SJCRH30 (cell line): ENCODE results near the gene PHF23. TPM values are rescaled to one million over a fixed set of nuclear protein-coding genes. Genes with fewer than 3 reads are reported as not detected.

Experiments
- DNase-seq, 2 experiments: peaks; one replicate each; pipeline ENCODE4 v3.0.0-alpha.2; 2015 to 2020
- H3K27ac ChIP-seq: fragments of 250-450 bp; sonication (Bioruptor Pico); 2 replicates; pipeline ENCODE4 v1.5.1; 2020; ENCODE audit warnings: mild to moderate bottlenecking, moderate library complexity
- H3K27me3 ChIP-seq: fragments of 250-450 bp; sonication (Bioruptor Pico); 2 replicates; pipeline ENCODE4 v1.5.1; 2020; ENCODE audit warnings: mild to moderate bottlenecking, moderate library complexity
- H3K36me3 ChIP-seq: fragments of 250-450 bp; sonication (Bioruptor Pico); 2 replicates; pipeline ENCODE4 v1.5.1; 2020; ENCODE audit warnings: mild to moderate bottlenecking, moderate library complexity
- H3K4me1 ChIP-seq: fragments of 250-450 bp; sonication (Bioruptor Pico); 2 replicates; pipeline ENCODE4 v1.5.1; 2020; ENCODE audit warnings: mild to moderate bottlenecking, moderate library complexity
- H3K4me3 ChIP-seq: fragments of 250-450 bp; sonication (Bioruptor Pico); 2 replicates; pipeline ENCODE4 v1.5.1; 2020; ENCODE audit warnings: mild to moderate bottlenecking, moderate library complexity
- H3K9me3 ChIP-seq: fragments of 250-450 bp; sonication (Bioruptor Pico); replicated peaks from 2 replicates; pipeline ENCODE4 v1.5.1; 2020; ENCODE audit warnings: mild to moderate bottlenecking, moderate library complexity
- total RNA-seq: library from RNA; depleted of rRNA; stranded (reverse); fragments of >200 nt; shearing (Covaris generic); gene quantifications from 2 replicates; pipeline ENCODE4 v1.2.3, GENCODE V29; 2014

PHF23 gene
- total RNA-seq, 1 experiment from 2014 or later: 28.7 TPM

DNA sequence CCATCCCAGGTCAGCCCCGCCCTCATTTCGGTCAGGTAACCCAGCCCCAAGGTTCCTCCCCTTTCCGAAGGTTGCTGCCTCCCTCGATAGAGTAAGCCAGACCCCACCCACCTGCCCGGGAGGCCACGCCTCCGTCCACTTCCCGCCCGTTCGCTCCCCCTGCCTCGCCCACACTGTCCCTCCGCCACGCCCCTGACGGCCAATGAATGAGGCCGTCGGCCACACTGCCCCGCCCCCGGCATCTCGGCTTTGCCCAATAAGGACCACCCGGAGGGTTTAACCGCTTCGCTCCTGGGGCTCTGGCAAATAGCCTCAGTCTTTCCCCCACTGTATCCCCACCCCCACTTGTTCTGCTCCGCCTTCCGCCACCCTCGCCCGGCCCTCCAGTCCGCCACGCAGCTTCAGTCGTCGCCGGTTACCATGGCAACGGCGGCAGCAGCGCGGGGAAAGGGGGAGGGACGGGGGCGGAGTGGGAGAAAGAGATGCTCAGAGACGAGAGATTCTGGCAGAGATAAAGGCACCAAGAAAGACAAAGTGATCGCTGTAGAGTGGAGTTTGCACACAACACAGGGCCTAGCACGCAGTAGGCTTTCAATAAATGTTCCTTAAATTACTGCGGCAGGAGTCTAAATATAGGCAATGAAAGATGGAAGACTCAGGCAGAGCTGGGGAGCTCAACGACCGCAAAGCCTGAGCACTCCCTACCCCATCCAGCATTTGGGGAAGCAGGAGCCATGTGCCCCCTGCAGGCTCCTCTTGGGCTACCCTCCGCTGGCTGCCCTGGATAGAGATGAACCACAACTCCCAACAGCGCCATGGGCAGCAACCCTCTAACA lies 24.7 kb downstream of the PHF23 start:
- Histone ChIP-seq H3K4me3 (peak overlapping the region; percentile 44), H3K4me1 (peaks cover 32% of the 10 kb centered on the region), H3K27me3 (no peaks in the 10 kb centered on the region), H3K27ac (peak overlapping the region; percentile 17), H3K9me3 (no peaks in the 10 kb centered on the region), H3K36me3 (no peaks in the 10 kb centered on the region)
- DNase-seq: peak; percentile 97 to 98

DNA sequence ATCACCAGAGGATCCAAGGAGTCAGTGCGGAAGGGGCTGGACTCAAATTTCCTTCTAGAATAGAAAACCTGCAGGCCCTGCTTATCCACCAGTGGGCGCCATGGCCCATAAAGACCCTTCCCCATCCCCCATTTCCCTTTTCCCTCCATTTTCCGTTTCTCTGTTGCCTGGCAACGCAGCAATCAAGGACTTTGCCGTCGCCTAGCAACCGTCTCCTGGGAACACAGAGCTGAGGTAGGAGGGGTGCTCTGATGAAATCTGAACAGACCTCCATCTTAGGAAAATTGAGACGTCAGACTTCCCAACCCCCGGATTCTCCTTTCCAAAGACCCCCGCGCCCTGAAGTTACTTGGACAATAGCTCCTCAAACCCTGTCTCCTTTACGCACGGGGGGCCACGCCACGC lies 25.4 kb downstream of the PHF23 start:
- Histone ChIP-seq H3K4me3 (peak overlapping the region; percentile 44), H3K4me1 (peaks cover 26% of the 10 kb centered on the region), H3K27me3 (no peaks in the 10 kb centered on the region), H3K36me3 (no peaks in the 10 kb centered on the region), H3K27ac (peak overlapping the region; percentile 12), H3K9me3 (no peaks in the 10 kb centered on the region)
- DNase-seq: peak; percentile 83 to 84

DNA sequence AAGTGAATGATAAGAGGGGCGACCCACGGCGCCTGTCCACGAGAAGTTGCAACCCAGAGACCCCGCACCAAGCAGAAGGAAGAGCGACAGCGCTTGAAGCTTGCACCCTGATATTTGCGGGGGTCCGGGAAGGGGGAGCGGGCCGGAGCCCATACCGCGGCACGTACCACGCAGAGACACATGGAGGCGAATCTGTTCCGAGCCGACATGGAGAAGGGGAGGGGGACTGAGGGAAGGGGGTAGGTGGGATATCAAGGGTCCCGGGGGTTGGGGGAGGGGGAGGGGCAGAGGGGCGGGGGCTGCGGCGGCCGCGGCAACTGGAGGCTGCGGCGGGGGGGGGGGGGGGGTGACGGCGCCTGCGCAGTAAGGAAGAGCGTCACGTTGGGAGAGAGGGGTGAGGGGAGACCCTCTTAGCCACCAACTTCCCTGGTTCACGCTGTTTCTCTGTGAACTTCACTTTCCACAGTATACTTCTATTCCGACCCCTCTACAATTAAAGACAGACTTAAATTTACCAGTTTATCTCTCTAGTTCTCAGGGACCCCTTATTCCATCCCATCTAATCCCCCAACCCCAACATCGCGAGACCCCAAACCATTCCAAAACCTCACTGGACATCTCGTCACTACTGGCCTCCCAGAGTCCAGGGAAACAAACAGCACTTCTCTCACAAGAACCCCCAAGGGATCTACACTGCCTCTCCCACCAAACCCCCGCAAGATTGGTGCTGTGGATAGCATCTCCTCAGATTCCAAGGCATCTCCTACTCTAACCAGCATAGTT lies 27.6 kb downstream of the PHF23 start:
- Histone ChIP-seq H3K9me3 (no peaks in the 10 kb centered on the region), H3K4me1 (peaks cover 13% of the 10 kb centered on the region), H3K4me3 (no peak overlapping the region), H3K27ac (no peak overlapping the region), H3K36me3 (no peaks in the 10 kb centered on the region), H3K27me3 (no peaks in the 10 kb centered on the region)
- DNase-seq: no peak

DNA sequence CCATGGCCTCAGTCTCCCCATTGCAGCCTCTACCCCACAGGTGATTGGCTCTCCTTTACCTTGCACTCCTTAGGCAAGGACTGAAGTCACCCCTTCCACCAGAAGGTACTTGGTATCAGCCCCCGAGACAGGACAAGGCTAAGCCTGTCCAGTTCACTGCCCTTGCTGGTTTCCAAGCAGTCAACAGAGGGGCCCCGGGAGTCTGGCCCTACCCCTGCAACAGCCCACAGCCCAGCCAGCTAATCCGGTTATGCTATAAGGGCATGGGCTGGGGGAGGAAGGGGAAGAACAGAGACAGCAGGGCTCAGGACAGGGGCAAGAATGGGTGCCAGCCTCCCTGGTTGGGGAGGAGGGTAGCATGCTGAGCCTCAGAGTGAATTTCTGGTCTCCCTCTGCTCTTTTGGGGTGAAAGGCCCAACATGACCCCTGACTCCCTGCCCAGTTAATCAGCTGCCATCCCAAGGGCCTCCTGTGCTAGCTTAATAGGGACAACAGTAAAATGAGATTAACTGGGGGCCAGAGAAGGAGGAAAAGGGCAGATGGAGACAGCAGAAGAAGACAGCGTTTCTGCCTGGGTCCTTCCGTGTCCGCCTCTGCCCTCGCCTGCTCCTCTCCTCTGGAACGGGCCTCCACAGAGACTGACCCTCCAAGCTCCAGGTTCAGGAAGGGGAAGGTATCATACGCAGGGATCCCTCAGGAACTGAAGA lies 30.4 kb downstream of the PHF23 start:
- Histone ChIP-seq H3K4me1 (no peaks in the 10 kb centered on the region), H3K36me3 (no peaks in the 10 kb centered on the region), H3K27ac (no peak overlapping the region), H3K27me3 (no peaks in the 10 kb centered on the region), H3K4me3 (no peak overlapping the region), H3K9me3 (no peaks in the 10 kb centered on the region)
- no peak for DNase-seq

DNA sequence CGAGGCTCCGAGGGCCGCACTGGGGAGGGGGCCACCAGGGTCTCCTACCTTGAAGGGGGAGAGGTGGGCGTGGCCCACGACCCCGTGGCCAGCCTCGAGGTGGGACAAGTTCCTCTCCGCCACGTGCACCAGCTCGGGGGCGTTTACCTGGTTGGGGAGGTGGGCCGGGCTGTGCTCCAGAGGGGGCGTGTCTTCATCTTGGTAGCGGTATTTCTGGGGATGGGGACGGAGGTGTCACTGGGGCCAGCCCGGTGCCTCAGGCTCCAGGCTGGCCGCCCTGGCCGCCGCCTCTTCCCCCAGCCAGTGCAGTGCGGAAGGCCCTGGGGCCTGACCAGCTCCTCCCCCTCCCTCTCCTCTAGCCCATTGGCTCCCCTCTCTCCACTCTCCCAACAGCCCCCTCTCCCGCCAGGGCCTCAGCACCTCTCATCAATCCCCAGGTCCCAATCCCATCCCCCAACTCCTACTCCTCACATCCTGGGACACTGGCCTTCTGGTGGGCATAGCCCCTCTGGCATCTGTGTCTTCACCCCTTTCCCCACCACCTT lies 31.2 kb downstream of the PHF23 start:
- Histone ChIP-seq H3K36me3 (no peaks in the 10 kb centered on the region), H3K4me1 (no peaks in the 10 kb centered on the region), H3K9me3 (no peaks in the 10 kb centered on the region), H3K4me3 (no peak overlapping the region), H3K27me3 (no peaks in the 10 kb centered on the region), H3K27ac (no peak overlapping the region)
- DNase-seq: no peak

DNA sequence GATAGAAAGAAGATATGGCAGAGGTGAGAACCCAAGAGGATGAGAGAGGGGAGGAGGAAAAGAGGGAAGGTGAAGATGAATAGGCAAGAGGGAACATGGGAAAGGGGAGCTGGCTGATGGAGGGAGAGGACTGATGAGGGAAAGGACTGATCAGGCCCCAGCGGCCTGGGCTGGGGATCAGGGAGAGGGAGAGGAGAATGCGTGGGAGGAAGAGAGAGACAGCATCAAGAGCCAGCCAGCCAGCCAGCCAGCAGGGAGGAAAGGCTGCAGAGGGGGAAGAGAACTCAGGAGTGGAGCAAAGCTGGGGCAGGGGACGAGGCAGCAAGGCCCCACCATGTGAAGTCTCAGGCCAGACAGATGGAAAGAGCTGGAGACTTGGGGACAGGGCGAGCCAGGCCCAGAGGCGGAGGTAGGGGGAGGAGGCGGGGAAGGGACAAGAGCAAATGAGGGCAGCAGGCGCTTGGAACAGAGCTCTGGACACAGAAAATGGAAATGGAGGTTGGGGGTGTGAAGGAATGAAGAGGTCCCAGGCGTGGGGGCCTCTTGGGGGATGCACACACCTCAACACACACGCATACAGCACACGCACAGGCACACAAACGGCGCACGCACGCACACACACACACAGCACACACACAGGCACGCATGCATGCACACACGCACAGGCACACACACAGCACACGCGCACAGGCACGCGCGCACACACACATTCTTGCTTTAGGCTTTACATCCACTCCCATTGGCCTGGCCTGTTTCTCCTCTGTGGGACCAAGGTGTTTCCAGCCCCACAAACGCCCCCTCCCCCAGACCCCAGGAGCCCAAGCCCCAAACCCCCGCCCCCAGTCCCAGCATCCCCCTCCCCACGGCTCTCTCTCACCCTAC lies 31.9 kb downstream of the PHF23 start:
- Histone ChIP-seq H3K27me3 (no peaks in the 10 kb centered on the region), H3K27ac (no peak overlapping the region), H3K36me3 (no peaks in the 10 kb centered on the region), H3K9me3 (no peaks in the 10 kb centered on the region), H3K4me1 (no peaks in the 10 kb centered on the region), H3K4me3 (no peak overlapping the region)
- no peak for DNase-seq

DNA sequence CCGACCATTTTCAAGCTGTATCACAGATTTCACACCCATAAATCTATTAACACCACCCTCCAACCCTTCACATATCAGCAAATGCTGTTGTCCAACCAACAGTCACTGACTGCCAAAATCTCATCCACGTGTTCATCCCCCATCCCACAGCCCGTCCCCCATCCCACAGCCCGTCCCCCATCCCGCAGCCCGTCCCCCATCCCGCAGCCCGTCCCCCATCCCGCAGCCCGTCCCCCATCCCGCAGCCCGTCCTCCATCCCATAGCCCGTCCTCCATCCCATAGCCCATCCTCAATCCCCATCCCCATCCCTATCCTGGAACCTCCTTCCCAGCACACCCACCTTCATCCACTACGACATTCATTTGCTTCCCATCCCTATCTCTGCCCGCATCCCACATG lies 33.7 kb downstream of the PHF23 start:
- DNase-seq: no peak
- Histone ChIP-seq H3K36me3 (no peaks in the 10 kb centered on the region), H3K4me3 (no peak overlapping the region), H3K27ac (no peak overlapping the region), H3K4me1 (no peaks in the 10 kb centered on the region), H3K27me3 (no peaks in the 10 kb centered on the region), H3K9me3 (no peaks in the 10 kb centered on the region)

DNA sequence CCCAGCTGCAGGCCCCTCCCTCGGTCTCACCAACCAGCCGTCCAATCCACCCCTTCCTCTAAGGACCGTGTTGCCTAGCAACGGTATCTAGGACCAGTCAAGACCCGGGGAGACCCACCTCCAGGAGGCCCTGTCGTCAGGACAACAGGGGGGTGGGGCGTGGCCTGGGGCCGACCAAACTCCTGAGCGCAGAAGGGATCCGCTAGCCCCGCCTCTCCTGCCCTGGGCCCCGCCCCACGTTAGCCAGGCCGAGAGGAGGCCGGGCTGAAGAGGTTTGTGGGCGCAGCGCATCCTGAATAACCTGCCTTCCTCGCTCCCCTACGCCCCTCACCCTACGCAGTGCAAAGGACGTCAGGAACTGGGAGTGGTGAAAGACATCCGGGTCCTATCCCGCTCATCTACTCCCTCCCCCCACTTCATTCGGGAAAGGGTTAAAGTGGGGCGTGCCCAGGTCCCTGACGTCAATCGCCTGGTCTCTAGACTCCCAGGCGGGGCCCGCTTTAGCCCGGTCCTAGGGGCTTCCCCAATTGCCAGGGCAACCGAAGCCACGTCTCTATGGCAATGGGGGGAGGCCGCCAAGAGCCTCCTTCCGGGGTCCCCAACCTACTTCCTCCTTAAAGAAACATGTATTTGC lies 34.3 kb downstream of the PHF23 start:
- Histone ChIP-seq H3K9me3 (no peaks in the 10 kb centered on the region), H3K4me1 (no peaks in the 10 kb centered on the region), H3K4me3 (peak overlapping the region; percentile 37), H3K27me3 (no peaks in the 10 kb centered on the region), H3K27ac (no peak overlapping the region), H3K36me3 (no peaks in the 10 kb centered on the region)
- peak; percentile 50 to 53 for DNase-seq

DNA sequence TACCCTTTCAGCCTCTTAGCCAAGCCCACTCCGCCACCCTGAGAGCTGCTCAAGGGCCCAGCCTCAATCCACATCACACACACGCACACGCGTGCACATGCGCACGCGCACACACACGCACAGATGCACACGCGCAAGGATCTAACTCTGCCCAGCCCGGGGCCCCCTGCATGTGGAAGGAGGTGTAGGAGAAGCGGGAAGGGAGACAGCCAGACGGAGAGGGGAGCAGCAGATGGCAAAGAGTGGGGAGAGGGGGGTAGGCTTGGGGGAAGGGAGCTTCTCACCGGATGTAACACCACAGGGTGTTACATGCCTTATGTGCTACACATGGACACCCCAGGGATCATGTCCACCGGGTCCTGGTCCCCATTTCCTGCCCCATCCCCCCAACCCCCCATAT lies 34.9 kb downstream of the PHF23 start:
- no peaks in the 10 kb centered on the region for H3K9me3 ChIP-seq
- H3K27ac ChIP-seq: no peak overlapping the region
- H3K36me3 ChIP-seq: no peaks in the 10 kb centered on the region
- no peaks in the 10 kb centered on the region for H3K27me3 ChIP-seq
- no peaks in the 10 kb centered on the region for H3K4me1 ChIP-seq
- no peak for DNase-seq
- no peak overlapping the region for H3K4me3 ChIP-seq

DNA sequence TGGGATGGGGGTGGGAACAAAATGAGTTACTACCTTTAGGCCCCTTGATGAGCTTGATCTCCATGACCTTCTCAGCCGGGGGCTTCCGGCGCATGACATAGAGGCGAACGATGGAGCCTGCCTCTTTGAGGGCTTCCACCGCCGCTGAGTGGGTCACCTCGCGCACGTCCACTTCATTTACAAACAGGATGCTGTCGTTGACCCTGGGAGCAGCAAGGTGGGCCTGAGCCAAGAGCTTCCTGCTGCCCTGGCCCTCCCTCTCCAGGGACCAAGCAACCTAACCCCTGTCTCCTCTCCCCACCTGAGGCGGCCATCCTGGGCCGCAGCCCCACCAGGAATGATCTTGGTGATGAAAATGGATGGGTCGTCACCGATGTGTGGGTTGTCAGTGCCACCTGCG lies 35.9 kb downstream of the PHF23 start:
- Histone ChIP-seq H3K9me3 (no peaks in the 10 kb centered on the region), H3K27ac (no peak overlapping the region), H3K4me3 (no peak overlapping the region), H3K36me3 (no peaks in the 10 kb centered on the region), H3K27me3 (no peaks in the 10 kb centered on the region), H3K4me1 (no peaks in the 10 kb centered on the region)
- DNase-seq: no peak

DNA sequence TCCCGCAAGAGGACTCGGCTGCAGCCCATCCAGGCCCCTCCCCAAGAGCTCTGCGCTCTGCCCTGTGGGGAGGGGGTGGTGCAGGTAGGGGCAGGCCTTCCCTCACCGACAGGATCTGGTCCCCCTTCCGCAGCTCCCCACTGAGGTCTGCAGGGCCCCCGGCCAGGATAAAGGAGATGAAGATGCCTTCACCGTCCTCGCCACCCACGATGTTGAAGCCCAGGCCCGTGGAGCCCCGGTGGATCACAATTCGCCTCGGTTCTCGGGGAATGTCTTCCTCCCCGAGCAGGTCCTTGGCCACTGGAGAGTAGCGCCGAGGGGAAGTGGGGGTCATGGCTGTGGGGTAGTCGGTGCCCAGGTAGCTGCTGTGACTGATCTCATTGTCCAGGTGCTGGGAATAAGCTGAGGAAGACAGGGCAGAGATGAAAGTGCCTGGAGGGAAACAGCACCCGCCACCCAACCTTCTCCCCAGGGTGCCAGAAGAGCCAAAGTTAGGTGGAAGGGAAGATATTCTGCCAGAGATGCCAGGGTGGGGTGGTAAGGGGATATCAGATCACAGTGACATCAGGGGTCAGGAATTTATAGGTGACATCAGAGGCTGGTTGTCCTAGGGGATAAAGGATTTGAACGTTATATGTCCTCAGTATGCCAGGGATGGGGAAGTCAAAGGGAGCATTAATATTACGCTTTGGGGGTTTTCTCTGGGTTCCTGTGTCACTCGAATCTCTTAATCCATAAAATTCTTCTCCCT lies 42.4 kb downstream of the PHF23 start:
- DNase-seq: no peak
- H3K36me3 ChIP-seq: no peaks in the 10 kb centered on the region
- H3K27ac ChIP-seq: no peak overlapping the region
- no peaks in the 10 kb centered on the region for H3K9me3 ChIP-seq
- no peak overlapping the region for H3K4me3 ChIP-seq
- no peaks in the 10 kb centered on the region for H3K4me1 ChIP-seq
- H3K27me3 ChIP-seq: no peaks in the 10 kb centered on the region

DNA sequence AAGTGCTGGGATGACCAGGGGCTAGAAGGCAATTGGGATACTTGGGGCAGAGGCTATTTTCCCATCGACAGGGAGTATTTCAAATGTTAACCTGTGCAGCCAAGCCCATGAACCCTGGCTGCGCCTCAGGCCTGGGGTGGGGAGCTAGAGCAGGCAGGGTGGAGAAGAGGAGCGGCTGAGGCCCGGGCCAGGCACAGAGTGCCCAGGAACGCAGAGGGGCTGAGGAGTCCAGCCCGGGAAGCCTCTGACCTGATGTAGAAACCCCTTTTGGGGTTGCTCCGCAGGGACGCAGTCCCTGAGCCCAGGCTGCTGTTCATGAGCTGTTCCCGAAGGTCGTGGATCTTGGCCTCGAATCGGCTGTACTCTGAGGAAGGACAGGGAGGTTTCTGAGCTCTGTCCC lies 43.3 kb downstream of the PHF23 start:
- no peak overlapping the region for H3K4me3 ChIP-seq
- no peaks in the 10 kb centered on the region for H3K36me3 ChIP-seq
- no peak overlapping the region for H3K27ac ChIP-seq
- H3K4me1 ChIP-seq: no peaks in the 10 kb centered on the region
- H3K27me3 ChIP-seq: no peaks in the 10 kb centered on the region
- H3K9me3 ChIP-seq: no peaks in the 10 kb centered on the region
- DNase-seq: no peak

DNA sequence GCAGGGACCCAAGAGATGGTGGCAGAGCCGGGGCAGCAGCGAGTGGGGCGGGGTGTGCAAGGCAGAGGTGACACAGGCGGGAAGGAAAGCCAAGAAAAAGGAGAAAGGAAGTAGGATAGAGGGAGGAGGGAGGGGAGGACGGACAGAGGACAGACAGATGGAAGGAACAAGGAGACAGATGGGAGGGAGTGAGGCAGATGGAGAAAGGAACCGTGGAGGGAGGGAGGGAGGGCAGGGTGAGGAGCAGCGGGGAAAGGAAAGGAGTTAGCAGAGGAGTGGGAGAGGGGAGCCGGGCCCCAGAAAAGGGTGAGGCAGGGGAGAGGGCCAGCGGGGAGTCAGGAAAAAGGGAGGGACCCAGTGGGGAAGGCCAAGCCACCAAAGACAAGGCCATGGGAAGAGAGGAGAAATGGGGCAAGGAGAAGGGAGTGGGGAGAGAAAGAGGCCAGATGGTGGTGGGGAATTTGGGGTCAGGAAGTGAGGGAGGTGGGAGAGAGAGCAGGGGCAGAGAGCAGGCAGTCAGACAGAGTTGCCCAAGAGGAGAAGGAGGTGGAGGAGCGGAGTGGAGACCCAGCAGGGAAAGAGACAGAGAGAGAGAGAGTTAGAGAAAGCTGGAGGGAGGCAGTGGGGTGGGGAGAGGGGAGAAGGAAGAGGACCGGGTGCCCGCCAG lies 46.9 kb downstream of the PHF23 start:
- H3K4me1 ChIP-seq: no peaks in the 10 kb centered on the region
- H3K27me3 ChIP-seq: no peaks in the 10 kb centered on the region
- no peaks in the 10 kb centered on the region for H3K36me3 ChIP-seq
- no peak overlapping the region for H3K4me3 ChIP-seq
- H3K9me3 ChIP-seq: no peaks in the 10 kb centered on the region
- H3K27ac ChIP-seq: no peak overlapping the region
- DNase-seq: no peak
